ENCODE results near the gene TNFRSF25.

TNFRSF25 gene

DNA sequence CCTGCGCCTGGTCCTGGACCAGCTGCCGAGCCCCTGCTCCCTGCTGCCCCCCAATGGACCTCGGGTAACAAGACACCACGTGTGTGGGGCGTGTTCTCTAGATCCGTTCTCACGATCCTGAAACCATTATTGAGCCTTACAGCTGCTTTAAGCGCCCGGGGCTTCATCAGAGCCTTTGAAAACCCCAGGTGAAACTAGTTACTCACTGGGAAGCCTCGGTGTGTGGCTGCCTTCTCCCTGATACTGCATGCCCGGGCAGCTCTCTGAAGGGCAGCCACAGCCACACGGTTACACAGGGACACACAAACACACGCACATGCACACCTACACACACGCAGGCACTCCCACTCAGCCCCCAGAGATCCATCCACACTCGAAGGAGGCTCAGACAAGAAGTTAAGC is 51.5 kb downstream of the TNFRSF25 start:
- no peak for DNase-seq

DNA sequence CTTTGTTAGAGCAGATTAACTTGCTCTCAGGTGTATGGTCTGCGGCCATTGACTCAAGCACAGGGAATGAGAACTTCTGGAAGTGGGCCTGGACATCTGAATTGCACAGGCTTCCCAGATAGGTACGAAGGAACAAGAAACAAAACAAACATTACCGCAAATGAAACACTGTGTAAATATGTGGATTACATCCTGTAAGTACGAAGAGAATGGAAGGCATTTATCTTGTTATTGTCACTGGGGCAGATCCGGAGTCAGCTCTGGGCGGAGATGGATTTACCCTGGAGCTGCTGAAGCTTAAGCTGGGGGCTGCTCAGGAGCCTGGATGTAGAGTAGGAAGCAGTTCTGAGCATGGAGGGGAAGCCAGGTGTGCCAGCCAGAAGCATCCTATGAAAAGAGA is 53.1 kb downstream of the TNFRSF25 start:
- DNase-seq = no peak
